Measurements from ENCODE around the gene LAMA2.

LAMA2 gene

DNA sequence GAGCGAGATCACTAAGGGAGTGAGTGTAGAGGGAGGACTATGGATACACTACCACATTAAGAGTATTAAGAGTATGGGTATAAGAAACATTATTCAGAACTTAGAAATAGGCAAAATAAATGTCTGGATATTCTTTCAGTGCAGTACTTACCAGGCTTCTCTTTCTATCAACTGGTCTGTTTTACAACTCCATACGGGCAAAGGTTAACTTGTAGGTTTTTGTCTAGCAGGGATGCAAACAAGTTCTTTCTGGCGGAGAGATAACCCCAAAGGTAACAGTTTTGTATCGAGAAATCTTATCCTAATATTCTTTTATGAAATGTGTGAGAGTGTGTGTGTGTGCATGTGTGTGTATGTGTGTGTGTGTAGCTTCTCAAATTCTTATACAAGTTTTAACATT, 640.9 kb downstream of the LAMA2 start:
- DNase-seq (ENCODE audit: low read depth) = no peak

DNA sequence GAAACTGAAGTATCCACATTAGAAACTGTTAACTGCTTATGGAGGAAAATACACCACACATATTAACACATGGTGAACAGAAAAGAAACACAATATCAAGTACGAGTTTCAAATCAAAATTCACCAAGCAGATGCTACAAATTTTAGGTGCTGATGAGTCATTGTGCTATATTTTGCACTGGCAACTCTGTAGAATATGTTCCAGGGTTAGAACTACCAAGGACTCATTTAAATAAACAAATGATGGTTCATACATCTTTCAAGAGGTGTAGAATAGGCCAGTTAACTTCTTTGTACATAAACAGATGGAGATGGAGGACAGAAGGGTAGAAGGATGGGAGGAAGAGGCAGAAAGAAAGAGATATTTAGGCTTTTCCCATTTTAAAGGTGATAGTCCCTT, 642.1 kb downstream of the LAMA2 start:
- peak; percentile 47 for DNase-seq (ENCODE audit: low read depth)

DNA sequence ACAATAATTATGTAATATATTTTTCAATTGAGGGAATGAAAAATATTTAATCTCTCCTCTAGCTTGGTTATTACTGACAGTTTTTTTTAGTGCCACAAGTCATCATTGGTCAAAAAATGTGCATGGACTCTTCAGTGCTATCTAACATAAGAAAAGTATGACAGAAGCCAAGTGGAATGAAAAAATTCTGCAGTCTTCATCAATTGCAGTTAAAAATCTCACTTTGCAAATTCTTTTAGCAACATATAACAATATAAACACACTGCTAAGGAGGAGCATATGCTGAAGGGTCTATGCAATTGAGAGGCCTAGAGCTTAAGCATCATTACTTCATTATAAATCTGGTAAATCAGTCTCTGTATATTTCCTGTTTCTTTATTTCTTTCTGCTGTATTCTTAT, 652.0 kb downstream of the LAMA2 start:
- no peak for DNase-seq (ENCODE audit: low read depth)

DNA sequence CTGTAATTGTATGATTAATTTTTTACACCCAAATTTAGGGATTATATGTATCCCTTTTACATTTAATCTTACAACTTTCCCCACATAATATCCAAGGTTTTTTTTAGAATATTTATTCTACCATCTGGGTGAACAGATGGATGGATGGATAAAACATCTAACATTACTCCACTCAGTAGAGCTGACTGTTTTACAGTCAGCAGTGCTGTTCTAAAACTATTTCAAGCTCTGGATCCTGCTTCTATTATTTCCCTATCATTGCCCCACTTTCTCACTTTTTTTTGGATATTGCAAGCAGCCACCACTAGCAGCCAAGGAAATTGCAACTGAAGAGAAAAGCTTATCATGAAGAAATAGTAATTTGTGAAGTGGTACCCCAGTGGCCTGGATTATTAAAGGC, 653.3 kb downstream of the LAMA2 start:
- DNase-seq (ENCODE audit: low read depth) = no peak

DNA sequence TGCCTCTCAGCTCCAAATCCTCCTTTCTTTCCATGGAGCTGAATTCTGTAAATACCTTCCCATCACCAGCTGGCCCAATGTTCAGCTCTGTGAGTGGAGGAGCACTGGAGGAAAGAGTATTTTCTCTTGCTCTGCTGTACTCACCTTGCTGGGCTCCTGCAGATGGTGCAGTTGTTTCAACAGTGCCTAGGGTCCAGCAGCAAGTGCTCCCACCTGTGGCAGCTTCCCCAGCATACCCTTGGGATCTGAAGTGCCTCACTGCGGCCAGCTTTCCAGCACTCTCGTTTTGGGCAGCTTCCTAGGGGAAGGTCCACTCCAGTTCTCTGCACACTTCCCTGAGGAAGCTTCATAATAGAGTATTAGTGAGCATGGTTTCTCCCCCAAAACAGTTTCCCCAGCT, 656.1 kb downstream of the LAMA2 start:
- DNase-seq (ENCODE audit: low read depth) = no peak

DNA sequence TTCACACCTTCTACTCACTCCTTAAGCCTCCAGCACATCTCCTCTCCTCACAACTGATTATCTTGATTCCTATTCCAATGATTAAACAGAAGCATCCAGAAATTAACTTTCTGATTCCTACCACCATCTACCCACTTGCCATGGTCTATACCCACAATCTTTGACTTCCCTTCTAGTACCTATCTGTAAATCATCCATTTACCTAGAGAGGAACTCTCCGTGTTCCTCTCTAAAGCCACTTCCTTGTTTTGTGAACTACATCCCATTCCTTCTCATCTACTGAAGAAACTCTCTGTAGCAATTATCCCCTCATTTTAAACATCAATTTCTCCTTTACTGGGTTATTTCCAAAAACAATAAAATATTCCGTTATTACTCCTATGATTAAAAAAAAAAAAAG, 659.8 kb downstream of the LAMA2 start:
- no peak for DNase-seq (ENCODE audit: low read depth)

DNA sequence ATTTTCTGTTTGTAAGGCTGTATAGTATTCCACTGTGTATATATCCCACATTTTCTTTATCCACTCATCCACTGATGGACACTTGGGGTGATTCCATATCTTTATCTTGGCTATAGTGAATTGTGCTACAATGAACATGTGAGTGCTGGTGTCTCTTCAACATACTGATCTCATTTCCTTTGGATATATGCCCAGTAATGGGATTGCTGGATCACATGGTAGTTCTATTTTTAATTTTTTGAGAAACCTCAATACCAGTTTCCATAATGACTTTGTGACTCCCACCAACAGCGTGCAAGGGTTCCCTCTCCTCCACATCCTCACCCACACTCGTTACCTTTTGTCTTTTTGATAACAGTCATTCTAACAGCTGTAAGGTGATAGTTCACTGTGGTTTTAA, 661.0 kb downstream of the LAMA2 start:
- DNase-seq (ENCODE audit: low read depth) = no peak

DNA sequence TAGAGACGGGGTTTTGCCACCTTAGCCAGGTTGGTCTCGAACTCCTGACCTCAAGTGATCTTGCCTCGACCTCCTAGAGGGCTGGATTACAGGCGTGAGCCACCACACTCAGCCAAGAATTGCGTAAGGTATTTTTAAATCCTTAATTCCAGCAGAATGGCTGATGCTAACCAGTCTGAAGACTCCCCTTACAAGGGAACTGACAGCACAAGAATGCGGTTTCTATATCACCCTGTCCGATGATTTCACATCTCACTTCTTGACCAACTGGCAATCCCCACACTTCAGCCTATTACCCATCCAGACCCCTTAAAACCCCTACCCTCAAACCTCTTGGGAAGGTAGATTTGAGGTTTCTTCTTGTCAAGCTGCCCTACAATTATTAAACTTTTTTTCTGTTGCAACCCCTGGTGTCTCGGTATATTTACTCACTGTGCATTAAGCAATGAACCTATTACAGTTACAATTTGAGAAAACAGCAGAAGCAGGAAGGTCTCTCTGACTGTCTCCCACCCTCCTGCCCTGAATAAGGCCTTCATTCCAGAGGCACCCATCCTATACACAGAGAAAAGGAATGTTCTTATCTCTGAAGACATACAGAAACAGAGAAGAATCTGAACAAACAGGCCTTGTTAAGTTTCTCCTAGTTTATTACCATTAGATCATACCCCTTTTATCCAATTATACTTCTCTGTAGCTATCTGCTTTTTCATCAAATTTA, 662.1 kb downstream of the LAMA2 start:
- DNase-seq (ENCODE audit: low read depth) = no peak

DNA sequence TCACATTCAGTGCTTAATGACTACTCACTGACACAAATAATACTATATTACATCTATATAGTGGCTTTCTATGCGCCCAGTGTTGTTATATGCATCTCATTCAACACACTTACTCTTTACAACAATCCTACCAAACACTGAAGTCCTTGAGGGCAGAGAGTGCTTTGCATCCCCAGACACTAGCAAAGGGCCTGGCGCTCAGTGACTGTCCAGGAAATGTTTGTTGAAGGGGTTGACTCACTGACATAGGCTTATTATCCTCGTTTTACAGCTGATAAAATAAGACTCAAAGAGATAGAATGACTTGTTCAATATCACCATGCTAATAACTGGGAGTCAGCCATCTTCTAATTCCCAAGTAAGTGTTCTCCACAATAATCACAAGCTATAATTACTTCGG, 663.8 kb downstream of the LAMA2 start:
- DNase-seq (ENCODE audit: low read depth) = no peak

DNA sequence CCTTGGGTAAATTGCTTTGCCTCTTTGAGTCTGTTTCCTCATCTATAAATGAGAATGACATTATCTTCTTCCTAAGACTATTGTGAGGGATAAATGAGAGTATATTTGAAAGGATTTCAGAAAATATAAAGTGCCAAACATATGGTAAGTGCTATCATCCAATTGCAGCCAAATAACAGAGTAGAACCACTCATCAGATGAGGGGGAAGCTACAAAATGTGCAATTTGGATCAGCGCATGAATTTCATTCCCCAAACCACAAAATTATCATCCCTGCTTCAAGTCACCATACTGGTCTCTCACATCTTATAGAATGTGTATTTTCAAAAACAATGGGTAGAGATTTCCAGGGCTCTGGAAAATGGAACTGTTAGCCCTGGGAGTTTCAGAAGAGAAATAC, 668.5 kb downstream of the LAMA2 start:
- DNase-seq (ENCODE audit: low read depth) = no peak

DNA sequence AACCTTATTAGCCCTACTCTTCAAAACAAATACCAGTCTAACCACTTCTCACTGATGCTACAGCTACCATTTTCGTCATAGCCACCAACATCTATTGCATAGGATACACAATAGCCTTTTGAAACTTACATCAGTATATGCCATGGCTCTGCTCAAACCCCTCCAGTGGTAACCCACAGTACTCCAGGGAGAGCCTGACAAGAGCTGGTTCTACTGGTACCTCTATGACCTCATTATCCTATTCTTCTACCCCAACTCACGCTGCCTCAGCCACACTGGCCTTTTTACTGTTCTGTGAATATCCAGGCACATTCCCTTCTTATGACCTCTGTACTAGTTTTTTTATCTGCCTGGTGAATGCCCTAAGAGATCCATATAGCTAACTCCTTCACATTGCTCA, 669.5 kb downstream of the LAMA2 start:
- DNase-seq (ENCODE audit: low read depth) = no peak

DNA sequence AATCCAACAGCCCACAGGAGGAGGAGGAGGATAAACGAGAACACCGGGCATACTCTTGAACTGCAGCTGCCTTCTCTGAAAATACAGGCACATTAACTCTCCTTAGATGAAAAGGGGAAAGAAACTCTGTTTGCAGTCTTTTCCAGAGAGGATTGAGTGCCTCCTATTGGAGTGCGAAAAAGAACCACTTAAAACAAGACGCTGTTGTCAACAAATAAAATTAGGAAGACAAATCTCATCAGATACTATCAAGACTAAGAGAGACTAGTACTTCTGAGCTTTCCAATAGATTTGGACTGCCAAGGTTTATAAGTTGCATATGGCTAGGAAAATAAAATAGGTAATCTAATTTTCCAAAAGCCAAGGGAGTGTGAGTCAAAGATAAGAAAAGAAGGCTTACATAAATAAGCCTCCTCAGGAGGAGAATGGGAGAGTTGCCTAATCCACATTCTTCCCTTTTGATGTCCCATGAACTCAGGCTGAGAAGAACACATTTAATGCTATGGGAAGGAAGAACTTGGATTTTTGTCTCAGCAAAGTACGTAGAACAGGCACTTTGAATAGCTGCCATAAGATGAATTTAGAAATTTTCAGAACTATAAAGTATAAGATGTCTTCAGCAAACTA, 672.4 kb downstream of the LAMA2 start:
- DNase-seq (ENCODE audit: low read depth) = peak; percentile 8

DNA sequence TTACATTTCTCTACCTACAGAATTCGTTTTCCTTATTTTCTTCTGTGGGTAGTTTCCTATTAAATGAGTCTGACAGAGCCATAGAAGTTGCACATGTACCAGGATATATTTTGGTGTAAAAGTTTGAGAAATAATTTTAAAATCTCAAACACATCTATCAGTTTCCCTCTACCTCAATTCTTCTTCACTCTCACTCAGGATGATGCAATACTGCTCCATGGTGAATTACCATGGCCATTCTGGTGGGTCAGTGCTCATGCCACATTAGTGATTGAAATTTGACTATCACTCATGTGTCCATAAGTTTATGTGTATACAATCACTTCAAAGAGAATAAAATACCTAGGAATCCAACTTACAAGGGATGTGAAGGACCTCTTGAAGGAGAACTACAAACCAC, 675.3 kb downstream of the LAMA2 start:
- DNase-seq (ENCODE audit: low read depth) = no peak

DNA sequence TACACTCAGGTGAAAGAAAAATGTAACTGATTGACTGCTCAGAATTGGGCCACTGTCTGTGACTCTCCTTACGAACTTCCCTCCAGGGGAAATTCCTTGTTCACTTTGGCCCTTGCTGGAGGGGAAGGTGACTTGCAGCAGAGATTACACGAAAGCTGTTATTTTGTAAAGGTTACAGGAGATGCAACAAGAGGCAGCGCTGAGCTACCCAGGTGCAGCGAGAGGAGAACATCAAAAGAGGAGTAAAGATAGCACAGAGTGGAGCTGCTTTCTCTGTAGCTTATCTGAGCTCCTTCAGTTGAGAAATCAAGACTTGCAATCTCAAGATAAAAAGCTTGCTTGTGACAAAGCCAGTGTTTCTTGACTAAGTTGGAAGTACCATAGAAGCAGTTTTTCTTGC, 682.4 kb downstream of the LAMA2 start:
- no peak for DNase-seq (ENCODE audit: low read depth)

DNA sequence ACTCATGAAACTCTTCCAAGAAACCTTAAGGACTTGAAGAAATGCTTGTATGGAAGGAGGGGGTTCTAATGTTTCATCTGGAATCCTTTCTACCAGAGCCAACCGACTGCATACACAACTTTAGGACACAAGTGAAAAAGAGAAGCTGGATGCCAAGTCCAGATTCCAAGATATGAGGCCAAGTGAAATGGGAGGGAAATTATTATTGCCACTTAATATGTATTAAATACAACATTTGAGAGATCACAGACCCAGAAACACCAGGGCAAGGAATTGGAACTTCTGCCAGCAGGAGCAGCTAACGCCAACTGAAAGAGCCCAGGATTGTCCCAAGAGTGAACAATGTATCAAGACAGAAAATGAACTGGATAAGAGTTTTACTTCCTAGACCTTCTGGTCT, 682.9 kb downstream of the LAMA2 start:
- no peak for DNase-seq (ENCODE audit: low read depth)
